Mesenteric fat pad (tissue), 1 donor: ENCODE data around the gene BTAF1. TPM values are rescaled to one million over a fixed set of nuclear protein-coding genes. Genes with fewer than 3 reads are reported as not detected.
"Not testable (repeated sequence)": the region's sequence is repeated elsewhere in the genome, so short reads cannot be mapped to it uniquely, and the experiment has no call there.

Source experiments
- DNase-seq: peaks from one replicate; pipeline ENCODE4 v3.0.0-alpha.2; 2020; ENCODE audit warnings: low spot score
- long read RNA-seq: library from polyadenylated mRNA; unstranded; transcript quantifications from one replicate; pipeline ENCODE4 v2.0.0, GENCODE V29; 2020
- total RNA-seq: library from RNA; stranded (reverse); fragmentation: NEBNext Ultra II Directional; extraction: Animal tissue kit (Norgen Biotek cat#: 25700); gene quantifications from one replicate; pipeline ENCODE4 v1.2.1, GENCODE V29; 2021
- donor health status: DM: yes; HTN: yes; CAD: no.

The BTAF1 gene
- total RNA-seq = 30.9 TPM
- long read RNA-seq, partial matches to known transcripts = 25 of 57 reads
- long read RNA-seq, other reads (novel, unspliced or antisense) = 32 of 57 reads

DNA sequence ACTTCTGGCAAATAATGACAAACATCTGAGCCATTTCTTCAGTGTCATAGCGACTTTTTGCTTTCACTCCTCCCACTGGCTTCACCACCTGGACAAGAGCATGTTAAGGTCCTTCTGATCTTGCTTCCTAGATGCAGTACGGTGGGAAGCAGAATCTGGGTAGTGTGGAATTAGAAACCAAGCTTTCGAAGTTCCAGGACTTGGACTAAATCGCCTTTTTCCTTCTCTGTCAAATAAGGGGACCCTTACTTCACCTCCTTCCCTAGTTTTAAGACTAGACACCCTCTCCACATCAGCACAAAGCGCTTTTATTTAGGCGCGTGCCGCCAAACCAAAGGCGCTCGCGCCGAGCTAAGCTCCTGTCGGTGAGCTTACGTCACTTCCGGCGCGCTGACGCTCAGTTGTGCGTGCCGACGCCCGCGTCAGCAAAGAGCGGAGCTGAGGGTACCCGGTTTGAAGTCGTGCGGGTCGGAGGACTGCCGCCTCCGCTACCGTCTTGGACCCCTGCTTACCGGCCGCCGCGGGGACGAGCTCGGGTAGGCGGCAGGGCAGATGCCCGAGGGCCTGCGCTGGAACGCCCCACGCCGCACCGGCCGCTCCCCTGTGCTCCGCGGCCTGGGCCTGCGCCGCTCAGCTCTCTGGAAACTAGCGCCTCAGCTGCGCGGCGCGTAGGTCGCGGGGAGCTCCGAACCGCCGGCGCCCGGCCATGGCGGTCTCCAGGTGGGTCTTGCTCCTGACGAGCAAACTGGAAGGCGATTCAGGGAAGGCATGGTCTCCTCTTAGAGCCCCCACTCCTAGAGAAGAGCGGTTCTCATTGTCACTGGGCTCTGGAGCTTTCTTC is at the start of gene BTAF1:
BTAF1 (plus strand) TSS at position 400 of the 841 bp plus-strand sequence; CDS start at position 707, 307 bp downstream.
- peak; percentile 97 for DNase-seq

DNA sequence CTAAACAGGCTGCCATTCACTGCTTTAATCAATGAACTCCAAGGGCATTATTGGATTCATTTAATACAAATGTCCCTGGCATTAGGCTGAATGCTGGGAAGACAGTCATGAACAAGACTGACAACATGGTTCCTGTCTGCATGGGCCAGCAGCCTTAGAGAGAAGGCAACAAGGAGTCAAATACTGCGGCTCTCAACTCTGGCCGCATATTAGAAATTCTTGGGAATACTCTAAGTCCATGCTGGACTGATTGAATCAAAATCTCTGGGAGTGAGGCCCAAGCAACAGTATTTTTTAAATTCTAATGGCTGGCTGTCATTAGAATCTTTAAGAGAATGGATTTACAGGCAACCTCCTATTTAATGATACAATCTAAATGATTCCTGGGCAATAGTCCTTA is 48.4 kb upstream of the BTAF1 start:
- DNase-seq = no peak

DNA sequence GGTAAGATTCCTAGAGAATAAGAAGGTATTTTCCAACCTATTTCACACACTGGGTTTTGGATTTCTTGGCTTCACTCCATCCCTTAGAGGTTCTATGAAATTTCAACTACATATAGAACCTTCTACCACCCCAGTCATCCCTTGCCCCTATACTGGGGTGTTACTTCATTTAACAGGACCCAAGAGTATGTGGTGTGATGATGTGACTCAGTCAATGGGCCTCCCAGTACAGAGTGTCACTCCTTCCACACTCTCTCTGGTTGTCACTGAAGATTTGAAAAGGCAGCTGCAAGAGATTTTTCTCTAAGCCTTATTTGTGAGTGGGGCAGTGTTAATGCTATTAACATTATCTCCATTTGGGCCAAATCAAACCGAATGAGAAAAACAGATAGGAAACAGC is 47.8 kb upstream of the BTAF1 start:
- DNase-seq = no peak

DNA sequence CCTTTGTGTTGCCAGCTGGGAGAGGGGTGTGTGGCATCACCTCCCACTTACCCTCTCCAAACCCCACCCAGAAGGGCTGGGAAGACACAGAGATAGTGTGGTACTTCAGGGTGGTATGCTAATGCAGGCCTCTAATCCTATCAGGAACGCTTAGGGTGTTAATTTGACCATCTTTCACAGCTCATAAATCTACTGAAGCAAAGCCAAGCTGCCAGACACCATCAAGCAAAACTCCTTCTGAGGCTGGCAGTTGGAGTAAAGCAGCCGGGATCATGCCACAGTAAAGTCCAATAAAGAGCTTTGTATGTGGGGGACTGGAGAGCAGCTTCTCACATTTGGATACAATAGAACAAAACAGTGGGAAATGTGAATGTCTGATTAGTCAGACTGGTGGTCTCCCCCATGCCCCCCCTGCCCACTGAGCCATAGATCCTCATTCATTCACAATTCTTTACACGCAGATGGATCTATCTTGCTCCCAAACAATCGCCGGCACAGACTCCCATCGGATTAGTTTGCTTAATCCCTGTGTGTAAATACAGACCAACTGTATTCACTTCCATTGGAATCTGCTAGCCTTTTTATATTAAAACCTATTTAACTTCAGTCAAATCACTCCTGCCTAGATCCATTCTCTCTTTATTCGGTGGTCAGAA is 43.9 kb upstream of the BTAF1 start:
- DNase-seq = no peak

DNA sequence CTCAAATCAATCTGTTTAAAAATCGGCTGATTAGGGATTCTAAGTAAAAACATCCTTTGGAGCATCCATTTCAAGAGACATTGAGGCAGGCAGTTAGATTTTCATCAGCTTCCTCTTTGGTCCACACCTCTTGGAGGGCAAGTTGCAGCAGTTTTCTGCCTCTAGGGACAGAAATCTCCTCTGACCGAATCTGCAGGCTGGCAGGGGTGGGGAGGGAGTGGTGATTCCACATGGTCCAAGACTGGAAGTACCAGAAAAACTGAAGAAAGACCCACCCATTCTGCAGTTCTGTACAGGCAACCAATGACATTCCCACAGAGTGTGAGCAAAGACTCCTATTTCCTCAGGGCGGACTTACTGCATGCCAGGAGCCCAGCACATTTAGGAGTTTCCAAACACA is 43.3 kb upstream of the BTAF1 start:
- DNase-seq = no peak

DNA sequence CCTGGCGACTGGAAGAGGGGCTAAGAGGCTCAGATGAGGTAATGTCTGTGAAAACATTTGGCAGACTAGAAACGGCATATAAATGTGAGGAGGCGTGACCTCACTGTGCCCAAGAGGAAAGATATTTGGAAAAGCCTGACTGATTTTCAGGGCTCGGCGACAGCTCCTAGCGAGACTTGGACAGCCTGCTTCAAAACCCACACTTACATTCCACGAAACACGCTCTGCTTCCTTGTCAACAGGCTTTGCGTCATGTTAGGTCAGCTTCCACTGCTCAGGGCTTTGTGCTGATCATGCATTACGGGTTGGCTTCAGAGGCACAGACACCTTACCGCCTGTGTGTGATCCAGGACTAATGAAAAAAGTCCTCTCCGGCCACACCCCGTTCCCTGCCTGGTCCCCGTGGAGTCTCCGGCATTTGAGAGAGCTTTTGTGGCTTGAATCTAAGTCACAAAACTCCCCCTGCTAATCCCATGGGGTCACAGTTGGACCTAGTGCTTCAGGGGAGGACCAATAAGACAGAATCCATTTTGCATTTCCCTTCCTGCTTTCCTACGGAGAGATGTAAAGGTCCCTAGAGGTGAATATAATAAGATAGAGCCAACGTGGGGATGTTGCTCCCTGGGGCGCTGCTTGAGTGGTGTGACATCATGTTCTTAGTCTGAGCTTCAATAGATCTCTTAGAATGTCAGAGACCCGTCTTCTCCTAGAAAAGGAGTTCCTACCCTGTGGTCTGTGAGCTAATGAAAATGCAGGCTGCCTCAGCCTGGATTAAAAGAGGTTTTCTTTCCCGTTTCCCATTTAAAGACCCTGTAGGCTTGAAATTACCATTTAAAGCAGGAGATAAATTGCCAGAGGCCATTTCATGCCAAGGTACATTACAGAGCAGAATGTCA is 39.8 kb upstream of the BTAF1 start:
- DNase-seq = no peak

DNA sequence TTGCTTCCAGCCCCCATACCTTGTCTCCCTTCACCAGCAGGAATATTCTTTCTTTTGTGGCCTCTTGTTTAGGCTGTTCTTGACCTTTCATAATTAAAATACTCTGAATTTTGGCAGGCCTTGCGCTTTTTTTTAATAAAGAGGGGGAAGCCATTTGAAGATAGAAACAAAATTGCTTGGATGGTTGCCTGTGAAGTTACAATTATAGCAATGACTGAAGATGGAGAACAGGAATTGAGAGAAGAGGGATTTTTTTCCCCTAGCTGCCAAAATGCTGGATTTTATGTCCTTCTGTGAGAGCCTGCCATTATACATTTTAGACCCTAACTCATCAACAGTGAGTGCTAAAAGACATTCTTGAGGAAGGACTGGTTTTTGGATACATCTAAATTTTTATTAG is 39.0 kb upstream of the BTAF1 start:
- DNase-seq = no peak

DNA sequence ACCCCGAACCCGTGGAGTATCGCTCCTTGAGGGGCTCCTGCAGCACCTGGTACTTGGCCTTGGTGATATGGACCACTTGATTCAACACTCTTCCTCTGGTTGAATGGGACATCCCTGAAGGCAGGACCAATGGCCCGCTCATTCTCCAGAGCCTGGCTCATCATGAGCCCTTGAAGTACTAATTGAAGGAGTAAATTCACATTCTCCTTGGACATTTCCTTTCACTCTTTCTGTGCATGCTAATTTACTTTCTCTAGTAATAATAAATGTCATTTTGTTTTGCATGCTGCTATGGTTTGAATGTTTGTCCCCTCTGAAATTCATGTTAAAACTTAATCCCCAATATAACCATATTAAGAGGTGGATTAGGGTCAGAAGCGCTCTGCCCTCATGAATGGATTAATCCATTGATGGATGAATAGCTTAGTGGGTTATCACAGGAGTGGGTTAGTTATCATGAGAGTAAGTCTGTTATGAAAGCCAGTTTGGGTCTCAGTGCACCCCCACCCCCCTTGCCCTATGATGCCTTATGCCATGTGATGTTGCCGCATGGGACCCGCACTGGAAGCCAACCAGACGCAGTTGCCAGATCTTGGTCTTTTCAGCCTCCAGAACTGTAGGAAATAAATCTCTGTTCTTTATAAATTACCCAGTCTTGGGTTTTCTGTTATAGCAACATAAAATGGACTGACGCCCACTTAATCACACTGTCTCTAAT is 38.0 kb upstream of the BTAF1 start:
- no peak for DNase-seq

DNA sequence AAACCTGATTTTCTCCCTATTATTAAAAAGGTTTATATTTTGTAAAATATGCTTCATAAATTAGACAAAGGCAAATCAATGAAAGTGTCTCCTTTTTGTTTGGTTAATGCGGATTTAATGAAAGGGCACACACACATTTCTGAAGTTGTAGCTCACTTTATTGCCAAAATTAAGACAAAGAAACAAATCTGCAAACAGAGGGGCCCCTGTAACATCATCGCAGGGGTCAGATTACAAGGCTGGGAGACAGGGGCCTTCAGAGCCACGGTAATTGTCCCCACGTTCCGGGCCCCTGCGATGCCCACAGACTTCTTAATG is 36.7 kb upstream of the BTAF1 start:
- DNase-seq = no peak

DNA sequence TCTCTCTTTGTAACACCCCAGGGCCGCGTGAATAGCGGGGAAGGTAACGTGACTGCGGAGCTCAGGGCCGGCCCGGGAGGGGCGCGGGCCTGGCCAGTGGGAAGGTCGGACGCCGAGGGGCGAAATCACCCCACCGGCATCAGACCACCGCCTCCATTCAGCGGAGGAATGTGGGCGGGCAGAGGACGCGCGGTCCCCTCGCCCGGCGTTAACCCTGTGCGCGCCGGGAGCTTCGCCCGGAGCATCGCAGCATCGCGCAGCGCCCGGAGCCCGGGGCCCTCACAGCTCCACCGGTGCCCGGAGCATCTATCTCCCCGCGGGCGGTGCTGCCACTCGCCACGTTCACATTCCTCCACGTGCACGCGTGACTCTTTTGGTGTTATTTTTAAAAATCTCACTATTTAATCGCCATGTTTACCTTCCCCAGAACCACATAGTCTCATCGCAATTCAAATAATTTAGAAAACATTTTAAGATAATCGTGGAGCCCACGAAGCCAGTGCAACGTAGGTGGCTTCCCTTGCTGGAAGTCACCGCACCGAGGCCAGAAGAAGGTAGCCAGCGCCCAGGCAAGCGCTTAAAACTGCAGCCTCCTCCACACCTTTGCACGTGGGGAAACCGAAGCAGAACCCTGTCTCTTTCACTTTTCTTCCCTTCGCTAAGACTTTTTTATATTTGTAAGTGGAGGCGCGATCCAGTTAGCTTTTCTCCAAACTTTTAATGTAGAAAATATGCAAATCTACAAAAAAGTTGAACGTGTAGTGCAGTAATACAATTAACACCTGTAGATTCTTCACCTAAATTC is 36.1 kb upstream of the BTAF1 start:
- no peak for DNase-seq

DNA sequence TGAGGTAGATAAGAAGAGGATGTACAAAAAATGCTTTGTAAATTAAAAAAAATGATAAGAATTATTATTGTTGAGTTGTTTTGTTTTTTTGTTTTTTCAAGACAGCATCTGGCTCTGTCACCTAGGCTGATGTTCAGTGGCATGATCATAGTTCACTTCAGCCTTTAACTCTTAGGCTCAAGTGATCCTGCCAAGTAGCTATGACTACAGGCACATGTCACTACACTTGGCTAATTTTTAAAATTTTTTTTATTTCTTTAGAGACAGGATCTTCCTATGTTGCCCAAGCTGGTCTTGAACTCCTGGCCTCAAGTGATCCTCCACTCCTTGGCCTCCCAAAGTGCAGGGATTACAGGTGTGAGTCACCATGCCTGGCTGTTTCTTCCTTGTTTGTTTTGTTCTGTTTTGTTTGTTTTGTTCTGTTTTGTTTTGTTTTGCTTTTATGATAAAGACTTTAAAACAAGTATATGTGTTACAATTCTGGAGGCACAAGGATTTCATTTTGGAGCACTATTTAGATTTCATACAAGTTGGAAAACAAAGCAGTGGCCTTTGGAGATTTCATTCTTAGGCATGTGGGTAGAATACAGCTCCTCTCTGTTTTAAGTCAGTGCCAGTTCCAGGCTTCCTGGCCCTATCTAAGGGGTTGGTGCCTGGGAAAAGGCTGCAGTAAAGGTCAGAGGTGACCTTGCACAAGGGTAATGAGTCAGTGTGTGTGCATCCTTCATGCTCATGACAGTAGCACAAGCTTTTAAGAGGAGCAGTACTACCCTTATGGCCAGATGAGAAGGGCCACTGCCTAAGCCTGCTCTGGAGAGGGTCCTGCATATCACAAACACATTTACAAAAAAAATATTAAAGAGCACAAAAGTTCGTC is 32.2 kb upstream of the BTAF1 start:
- DNase-seq = no peak

DNA sequence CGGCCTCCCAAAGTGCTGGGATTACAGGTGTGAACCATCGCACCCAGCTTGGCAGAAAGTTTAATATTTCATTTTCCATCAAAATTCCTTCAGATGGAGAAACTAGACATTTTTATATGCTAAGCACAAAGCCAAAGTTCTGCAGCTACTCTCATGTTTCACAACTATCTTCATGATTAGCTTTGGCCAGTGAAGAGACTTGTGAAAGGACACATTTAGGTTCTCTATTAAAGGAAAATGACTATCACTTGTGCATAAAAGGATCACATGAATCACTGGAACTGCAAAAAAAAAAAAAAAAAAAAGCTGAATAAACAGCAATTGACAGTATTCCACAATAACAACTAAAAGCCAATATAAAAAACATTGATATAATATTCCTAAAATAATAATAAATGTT is 30.5 kb upstream of the BTAF1 start:
- DNase-seq = no peak

DNA sequence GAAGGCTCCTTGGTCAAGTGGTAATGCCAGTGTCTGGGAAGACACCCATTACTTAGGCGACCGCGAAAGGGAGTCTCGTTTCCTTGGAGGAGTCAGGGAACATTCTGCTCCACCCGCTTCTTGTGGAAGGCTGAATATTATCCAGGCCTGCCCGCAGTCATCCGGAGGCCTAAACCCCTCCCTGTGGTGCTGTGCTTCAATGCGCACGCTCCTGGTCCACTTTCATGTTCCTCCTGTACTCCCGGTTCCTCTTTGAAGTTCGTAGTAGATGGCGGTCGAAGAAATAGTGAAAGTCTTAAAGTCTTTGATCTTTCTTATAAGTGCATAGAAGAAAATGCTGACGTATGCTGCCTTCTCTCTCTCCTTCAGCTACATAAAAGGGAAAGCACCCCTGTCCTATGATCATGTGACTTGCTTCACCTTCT is 29.3 kb upstream of the BTAF1 start:
- DNase-seq = not testable (repeated sequence)

DNA sequence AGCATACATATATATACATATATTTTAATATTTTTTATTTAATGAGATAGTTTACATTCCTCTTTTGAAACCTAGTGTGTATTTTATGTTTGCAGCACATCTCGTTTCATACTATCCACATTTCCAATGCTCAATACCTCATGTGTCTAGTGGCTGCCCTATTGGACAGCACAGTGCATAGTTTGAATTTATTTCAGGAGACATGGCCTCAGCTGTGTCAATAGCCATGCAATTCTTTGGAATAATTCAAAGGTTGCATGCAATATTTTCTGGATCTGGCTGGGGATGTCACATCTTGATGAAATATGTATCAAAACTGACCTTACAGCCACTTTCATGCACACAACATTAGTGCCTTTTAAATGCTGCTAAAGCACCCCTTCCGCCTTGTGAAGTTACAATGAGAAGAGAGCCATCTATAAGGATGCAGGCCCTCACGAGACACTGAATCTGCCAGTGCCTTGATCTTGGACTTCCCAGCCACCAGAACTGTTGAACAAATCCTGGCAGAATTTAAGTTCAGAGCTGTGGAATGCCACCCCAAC is 27.3 kb upstream of the BTAF1 start:
- DNase-seq = no peak

DNA sequence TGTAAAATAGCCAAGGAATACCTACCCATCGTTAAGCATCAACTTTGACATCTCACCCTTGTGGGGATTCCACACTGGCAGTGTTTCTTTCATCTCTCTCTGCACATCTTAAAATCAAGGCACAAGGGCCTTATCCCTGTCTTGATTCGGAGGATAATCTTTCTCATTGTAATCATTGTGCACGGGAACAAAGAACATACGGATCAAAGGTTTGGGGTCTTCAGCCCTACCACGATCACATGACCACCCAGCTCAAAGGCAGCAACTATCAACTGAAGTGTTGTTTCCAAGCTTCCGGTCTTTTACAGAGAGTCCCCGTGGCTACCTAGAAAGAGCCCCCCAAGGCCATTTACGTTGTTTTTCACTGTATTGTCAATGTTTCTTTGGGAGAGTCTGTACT is 26.1 kb upstream of the BTAF1 start:
- no peak for DNase-seq

DNA sequence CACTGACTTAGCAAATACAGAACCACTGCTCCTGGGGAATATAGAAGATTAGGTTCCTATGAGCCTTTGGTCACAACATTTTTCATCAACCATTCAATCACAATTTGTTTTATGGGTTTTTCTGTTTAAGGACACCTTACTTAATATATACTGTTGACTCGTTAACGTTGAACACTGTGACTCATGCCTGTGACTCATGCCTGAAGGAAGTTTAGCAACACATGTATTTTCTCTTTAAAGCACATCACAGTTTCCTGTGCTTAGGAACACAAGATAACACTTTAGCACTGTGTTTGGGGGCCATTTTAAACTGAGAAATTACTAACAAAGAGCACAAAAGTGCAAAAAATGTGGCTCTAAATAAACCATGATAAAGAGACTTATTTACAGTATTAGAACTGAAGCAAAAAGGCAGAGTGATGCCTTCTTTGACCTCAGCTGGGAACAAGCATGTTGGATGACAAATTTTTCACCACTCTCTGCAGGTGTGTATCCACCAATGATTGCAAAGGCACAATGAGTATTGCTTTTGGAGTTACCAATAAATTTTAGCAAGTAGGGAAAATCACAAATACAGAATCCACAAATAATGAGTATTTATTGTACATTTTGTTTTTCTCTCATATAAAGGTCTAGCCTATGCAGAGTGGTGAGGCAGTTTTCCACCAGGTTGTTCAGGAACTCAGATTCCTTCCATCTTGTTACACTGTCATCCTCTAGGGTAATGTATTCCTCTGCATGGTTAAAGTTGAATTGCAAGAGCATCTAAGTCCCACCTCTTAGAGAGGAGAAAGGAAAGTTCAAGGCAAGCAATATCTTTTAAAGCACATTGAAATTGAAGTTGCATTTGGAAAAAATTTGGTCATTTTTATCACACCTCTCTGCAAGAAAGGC is 21.5 kb upstream of the BTAF1 start:
- DNase-seq = no peak

DNA sequence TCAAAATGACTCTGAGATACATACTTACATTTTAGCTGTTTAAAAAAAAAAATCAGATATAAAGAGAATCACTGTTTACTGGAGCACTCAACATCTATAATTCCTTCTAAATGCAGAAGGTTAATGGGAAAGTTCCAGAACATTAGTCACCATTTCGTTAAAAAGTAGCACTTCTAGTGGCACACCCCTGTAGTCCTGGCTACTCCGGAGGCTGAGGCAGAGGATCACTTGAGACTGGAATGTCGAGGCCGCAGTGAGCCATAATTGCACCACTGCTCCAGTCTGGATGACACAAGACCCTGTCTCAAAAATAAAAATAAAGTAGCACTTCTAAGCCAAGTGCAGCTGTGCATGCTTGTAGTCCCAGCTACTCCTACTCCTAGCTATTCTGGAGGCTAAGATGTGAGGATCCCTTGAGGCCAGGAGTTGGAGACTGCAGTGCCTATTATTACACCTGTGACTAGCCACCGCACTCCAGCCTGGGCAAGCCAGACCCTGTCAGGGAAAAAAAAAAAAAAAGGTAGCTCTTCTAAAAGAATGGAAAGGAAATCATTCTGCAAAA is 16.5 kb upstream of the BTAF1 start:
- DNase-seq = no peak

DNA sequence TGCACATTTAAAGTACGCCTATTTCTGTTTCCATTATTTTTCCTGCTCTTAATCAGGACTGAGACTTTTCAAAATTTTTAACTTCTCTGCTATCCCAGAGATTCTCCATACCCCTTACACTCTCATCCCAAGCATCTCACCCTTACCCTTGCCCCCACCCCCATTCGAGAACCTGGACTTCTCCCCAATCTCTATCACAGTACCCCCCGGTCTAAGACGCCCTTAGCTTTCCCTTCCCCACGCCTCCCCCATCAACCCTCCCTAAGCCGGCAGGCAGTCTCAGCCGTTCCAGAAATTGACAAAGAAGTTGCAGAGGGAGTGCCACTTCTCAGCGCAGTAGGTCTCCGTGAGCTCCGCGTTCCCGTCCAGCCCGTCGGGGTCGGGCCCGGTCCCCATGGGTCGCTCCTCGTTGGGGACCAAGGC is 15.6 kb upstream of the BTAF1 start:
- DNase-seq = no peak
